ENCODE data around the gene SSNA1.

Gene SSNA1

DNA sequence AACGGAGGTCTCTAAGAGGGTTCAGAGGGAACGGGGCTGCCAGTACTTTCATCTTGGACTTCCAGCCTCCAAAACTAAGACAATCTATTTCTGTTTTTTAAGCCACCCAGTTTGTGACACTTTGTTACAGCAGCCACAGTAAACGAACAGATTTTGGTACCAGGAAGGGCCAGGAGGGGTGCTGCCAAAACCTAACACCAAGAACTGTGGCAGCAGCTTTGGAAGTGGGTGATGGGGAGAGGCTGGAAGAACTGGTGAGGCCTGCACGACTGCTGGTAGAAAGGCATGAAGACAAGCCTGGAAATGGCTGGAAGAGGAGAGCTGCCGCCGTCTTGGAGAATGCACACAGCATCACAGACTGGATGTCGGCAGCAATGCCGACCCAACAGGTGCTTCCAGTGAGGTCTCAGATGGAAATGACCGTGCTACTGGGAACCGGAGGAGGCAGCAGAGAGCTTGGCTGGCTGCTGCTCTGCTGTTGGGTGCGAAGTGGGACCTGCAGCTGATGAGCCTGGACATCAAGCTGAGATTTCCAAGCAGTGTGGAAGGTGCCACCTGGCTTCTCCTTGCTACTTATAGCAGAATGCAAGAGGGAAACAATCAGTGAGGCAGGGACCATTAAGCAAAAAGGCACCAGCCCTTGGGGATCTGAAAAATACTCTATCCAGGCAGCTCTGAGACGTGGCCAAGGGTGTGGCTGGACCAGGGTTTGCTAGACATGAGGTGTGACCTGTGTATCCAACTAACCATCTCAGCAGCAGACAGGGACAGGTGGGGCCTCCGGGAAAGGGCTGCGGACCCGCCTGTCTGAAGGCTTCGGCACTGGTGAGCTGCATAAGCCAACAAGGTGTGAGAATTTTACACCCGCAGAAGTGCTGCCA, 11.9 kb upstream of the SSNA1 start:
- Histone ChIP-seq H3K27ac (no peak overlapping the region), H3K4me3 (no peak overlapping the region)
- no peak for DNase-seq (ENCODE audit: low spot score)
- no peak for TF ChIP-seq CTCF (IDR thresholded peaks at IDR 0.05)

DNA sequence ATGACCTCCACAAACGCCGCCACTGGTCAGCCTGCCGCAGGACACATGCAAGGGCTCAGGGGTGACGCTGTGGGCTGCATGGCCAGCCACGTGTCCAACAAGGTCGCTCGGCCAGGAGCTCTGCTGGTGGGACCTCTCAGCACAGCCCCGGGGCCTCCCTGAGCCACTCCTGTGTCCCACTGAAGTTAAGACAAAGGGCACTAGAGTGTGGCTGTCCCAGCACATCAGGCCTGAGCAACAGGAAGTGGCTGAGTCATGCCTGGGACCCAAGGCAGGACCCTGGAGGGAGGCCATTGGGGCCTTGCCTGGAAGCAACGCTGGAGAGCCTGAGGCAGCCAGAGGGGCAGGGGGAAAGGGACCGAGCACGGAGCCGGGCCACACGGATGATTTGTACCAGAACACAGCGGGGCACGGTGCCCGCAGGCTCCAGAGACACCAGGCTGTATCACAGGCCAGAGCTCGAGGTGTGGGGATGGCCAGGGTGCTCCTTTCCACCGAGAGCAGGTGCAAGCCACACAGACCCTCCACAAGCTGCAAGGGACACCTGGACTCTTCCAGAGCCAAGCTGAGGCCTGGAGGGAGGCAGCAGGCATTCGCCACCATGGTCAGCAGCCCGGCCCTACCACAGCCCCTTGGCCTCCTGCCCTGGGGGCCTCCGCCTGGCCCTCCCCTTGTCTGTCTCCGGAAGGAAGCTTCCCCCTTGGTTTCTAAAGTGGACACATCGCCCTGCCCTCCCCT, 10.1 kb upstream of the SSNA1 start:
- Histone ChIP-seq H3K4me3 (no peak overlapping the region), H3K27ac (no peak overlapping the region)
- DNase-seq (ENCODE audit: low spot score) = no peak
- no peak for TF ChIP-seq CTCF (IDR thresholded peaks at IDR 0.05)

- DNase-seq (ENCODE audit: low spot score) = no peak
- H3K27ac ChIP-seq = no peak overlapping the region
- no peak for TF ChIP-seq CTCF (IDR thresholded peaks at IDR 0.05)
- no peak overlapping the region for H3K4me3 ChIP-seq
Observed at GRCh38 chr9:137178939-137179630, 9.4 kb upstream of the SSNA1 start.

DNA sequence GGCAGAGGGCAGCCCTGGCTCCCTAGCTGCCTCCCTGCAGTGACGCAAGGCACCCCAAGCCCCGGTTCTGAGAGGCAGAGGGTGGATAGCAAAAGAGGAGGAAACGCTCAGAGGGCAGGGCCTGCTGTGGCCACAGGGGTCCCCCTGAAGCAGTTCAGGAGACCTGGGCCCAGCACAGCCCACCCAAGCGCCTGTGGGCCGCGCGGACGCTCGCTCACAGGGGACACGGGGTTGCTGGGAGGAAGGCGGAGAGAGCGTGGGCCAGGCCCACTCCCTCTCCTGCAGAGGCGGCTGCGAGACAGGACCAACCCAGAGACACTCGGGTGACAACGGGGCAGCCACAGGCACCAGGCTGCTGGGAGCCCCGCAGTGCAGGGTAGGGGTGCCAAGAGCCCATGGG, 8.7 kb upstream of the SSNA1 start:
- TF ChIP-seq CTCF (IDR thresholded peaks at IDR 0.05) = no peak
- no peak overlapping the region for H3K27ac ChIP-seq
- DNase-seq (ENCODE audit: low spot score) = no peak
- no peak overlapping the region for H3K4me3 ChIP-seq

- TF ChIP-seq CTCF (IDR thresholded peaks at IDR 0.05) = no peak
Observed at GRCh38 chr9:137180491-137180890, 8.0 kb upstream of the SSNA1 start.

GRCh38 chr9:137181680-137182079, 6.8 kb upstream of the SSNA1 start:
- H3K27ac ChIP-seq = no peak overlapping the region
- no peak for TF ChIP-seq CTCF (IDR thresholded peaks at IDR 0.05)
- no peak overlapping the region for H3K4me3 ChIP-seq
- no peak for DNase-seq (ENCODE audit: low spot score)

More at GRCh38 chr9:137180491-137180890, 8.0 kb upstream of the SSNA1 start:
- no peak overlapping the region for H3K4me3 ChIP-seq
- no peak for DNase-seq (ENCODE audit: low spot score)
- H3K27ac ChIP-seq = no peak overlapping the region

Data from coronary artery (tissue), 2 donors.